CD4-positive, alpha-beta T cell treated with Interleukin-15 for 1 hour (primary cell): ENCODE measurements around the gene TFDP1.
"Not testable (repeated sequence)": the region's sequence is repeated elsewhere in the genome, so short reads cannot be mapped to it uniquely, and the experiment has no call there.

Source experiments
- DNase-seq: peaks from one replicate; pipeline ENCODE4 v3.0.0-alpha.2; 2020

The TFDP1 gene

GRCh38 chr13:113551081-113552000 lies 33.2 kb upstream of the TFDP1 start:
- no peak for DNase-seq

- DNase-seq, result no peak
Observed at GRCh38 chr13:113552079-113552478, 32.5 kb upstream of the TFDP1 start.

GRCh38 chr13:113552786-113553434 lies 31.6 kb upstream of the TFDP1 start:
- DNase-seq, result peak; percentile 29

- no peak for DNase-seq
Observed at GRCh38 chr13:113553511-113554332, 30.8 kb upstream of the TFDP1 start.

- no peak for DNase-seq
Observed at GRCh38 chr13:113554333-113554700, 30.2 kb upstream of the TFDP1 start.

- no peak for DNase-seq
Observed at GRCh38 chr13:113555141-113555540, 29.4 kb upstream of the TFDP1 start.

GRCh38 chr13:113557013-113557412 lies 27.5 kb upstream of the TFDP1 start:
- no peak for DNase-seq

GRCh38 chr13:113558461-113558860 lies 26.1 kb upstream of the TFDP1 start:
- no peak for DNase-seq

GRCh38 chr13:113559061-113559460 lies 25.5 kb upstream of the TFDP1 start:
- no peak for DNase-seq

GRCh38 chr13:113559901-113560644 lies 24.5 kb upstream of the TFDP1 start:
- no peak for DNase-seq

- no peak for DNase-seq
Observed at GRCh38 chr13:113560645-113561416, 23.7 kb upstream of the TFDP1 start.

GRCh38 chr13:113561417-113562084 lies 23.0 kb upstream of the TFDP1 start:
- no peak for DNase-seq

GRCh38 chr13:113562085-113562749 lies 22.3 kb upstream of the TFDP1 start:
- DNase-seq, result peak; percentile 46

- DNase-seq, result no peak
Observed at GRCh38 chr13:113562844-113563243, 21.7 kb upstream of the TFDP1 start.

- DNase-seq, result not testable (repeated sequence)
Observed at GRCh38 chr13:113563511-113563910, 21.0 kb upstream of the TFDP1 start.

GRCh38 chr13:113564331-113565023 lies 20.1 kb upstream of the TFDP1 start:
- no peak for DNase-seq

GRCh38 chr13:113565526-113566226 lies 18.9 kb upstream of the TFDP1 start:
- DNase-seq, result no peak

- no peak for DNase-seq
Observed at GRCh38 chr13:113566227-113566561, 18.4 kb upstream of the TFDP1 start.

- no peak for DNase-seq
Observed at GRCh38 chr13:113567681-113568080, 16.9 kb upstream of the TFDP1 start.

- no peak for DNase-seq
Observed at GRCh38 chr13:113573065-113573464, 11.5 kb upstream of the TFDP1 start.
